ENCODE data around the gene CGB3.
"Not testable (repeated sequence)": the region's sequence is repeated elsewhere in the genome, so short reads cannot be mapped to it uniquely, and the experiment has no call there.

GRCh38 chr19:49042666-49043065, 18.5 kb upstream of the CGB3 start:
- TF ChIP-seq POLR2A, EP300 (IDR thresholded peaks at IDR 0.05): not testable (repeated sequence)
- TF ChIP-seq, protein P1, sequence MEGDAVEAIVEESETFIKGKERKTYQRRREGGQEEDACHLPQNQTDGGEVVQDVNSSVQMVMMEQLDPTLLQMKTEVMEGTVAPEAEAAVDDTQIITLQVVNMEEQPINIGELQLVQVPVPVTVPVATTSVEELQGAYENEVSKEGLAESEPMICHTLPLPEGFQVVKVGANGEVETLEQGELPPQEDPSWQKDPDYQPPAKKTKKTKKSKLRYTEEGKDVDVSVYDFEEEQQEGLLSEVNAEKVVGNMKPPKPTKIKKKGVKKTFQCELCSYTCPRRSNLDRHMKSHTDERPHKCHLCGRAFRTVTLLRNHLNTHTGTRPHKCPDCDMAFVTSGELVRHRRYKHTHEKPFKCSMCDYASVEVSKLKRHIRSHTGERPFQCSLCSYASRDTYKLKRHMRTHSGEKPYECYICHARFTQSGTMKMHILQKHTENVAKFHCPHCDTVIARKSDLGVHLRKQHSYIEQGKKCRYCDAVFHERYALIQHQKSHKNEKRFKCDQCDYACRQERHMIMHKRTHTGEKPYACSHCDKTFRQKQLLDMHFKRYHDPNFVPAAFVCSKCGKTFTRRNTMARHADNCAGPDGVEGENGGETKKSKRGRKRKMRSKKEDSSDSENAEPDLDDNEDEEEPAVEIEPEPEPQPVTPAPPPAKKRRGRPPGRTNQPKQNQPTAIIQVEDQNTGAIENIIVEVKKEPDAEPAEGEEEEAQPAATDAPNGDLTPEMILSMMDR (IDR thresholded peaks at IDR 0.05) = not testable (repeated sequence)

Measured in tibial nerve (tissue), 4 donors.